Stimulated activated naive CD8-positive, alpha-beta T cell treated with anti-CD3 and anti-CD28 coated beads, Interleukin-15, amount 100 ng/mL, for 72 hours (primary cell): ENCODE results near the gene TCAF1.
"Not testable (repeated sequence)": the region's sequence is repeated elsewhere in the genome, so short reads cannot be mapped to it uniquely, and the experiment has no call there.

ENCODE experiments used
- ATAC-seq: fragments of 150-1000 bp; cut with Tn5 transposase; 2 replicates; pipeline ENCODE4 v1.10.0; 2021; ENCODE audit warnings: mild to moderate bottlenecking, moderate library complexity
- DNase-seq, 2 donors: peaks; one replicate each; pipeline ENCODE4 v3.0.0; 2021 to 2022
- H3K27ac Mint-ChIP-seq, 2 donors: one replicate each; pipeline ENCODE4 v1.8.0; 2022; ENCODE audit warnings: mild to moderate bottlenecking in 2 of 2, mixed read lengths in 2 of 2, moderate library complexity in 2 of 2
- H3K27me3 Mint-ChIP-seq: one replicate; pipeline ENCODE4 v1.8.0; 2022; ENCODE audit warnings: mixed read lengths
- H3K4me1 Mint-ChIP-seq: one replicate; pipeline ENCODE4 v1.8.0; 2022; ENCODE audit warnings: mild to moderate bottlenecking, mixed read lengths
- H3K4me3 Mint-ChIP-seq, 2 donors: one replicate each; pipeline ENCODE4 v1.8.0; 2022; ENCODE audit warnings: mild to moderate bottlenecking in 2 of 2, mixed read lengths in 2 of 2, moderate library complexity in 1 of 2
- H3K9me3 Mint-ChIP-seq, 2 donors: one replicate each; pipeline ENCODE4 v1.8.0; 2022; ENCODE audit warnings: mixed read lengths in 2 of 2

TCAF1 gene

DNA sequence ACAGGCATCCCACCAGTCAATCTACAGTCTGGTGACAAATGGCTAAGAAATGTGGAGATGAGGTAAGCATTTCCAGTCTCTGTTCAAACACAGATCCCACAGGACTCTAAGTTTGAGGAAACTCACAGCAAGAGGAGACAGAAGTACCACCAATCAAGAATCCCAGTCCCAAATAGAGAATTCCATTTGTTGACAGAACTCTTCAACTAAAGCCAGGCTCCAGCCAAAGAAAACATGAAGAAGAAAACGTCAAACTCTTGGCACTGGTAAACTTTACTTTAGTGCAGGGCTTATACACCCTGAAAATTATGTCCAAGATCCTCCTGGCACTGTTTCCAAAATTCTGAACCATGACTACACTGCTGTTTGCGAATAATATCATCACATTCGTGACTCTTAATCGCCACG lies 95.3 kb downstream of the TCAF1 start:
- DNase-seq, H3K4me3 Mint-ChIP-seq, H3K27me3 Mint-ChIP-seq, H3K9me3 Mint-ChIP-seq, H3K27ac Mint-ChIP-seq, ATAC-seq, H3K4me1 Mint-ChIP-seq: not testable (repeated sequence)
